ENCODE measurements around the gene MED13L.

The MED13L gene

DNA sequence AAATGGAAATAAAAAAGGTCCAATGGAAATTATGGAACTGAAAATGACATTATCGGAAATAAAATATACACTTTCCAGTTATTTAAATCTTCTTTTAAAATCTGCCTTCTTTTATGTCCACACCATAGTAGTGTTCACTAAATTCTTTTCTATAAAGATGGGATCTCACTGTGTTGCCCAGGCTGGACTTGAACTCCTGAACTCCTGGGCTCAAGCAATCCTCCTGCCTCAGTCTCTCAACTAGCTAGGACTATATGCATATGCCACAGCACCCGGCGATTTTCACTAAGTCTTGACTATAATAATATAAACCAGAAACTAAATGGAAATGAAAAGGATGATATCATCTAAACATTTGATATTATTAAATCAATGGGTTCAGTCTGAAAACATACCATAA lies 188.4 kb downstream of the MED13L start:
- no peak for DNase-seq (ENCODE audit: extremely low read depth, low read depth)
- no peak overlapping the region for H3K4me3 ChIP-seq (replicated peaks; ENCODE audit: low read depth, low read length)
- TF ChIP-seq, protein P1, sequence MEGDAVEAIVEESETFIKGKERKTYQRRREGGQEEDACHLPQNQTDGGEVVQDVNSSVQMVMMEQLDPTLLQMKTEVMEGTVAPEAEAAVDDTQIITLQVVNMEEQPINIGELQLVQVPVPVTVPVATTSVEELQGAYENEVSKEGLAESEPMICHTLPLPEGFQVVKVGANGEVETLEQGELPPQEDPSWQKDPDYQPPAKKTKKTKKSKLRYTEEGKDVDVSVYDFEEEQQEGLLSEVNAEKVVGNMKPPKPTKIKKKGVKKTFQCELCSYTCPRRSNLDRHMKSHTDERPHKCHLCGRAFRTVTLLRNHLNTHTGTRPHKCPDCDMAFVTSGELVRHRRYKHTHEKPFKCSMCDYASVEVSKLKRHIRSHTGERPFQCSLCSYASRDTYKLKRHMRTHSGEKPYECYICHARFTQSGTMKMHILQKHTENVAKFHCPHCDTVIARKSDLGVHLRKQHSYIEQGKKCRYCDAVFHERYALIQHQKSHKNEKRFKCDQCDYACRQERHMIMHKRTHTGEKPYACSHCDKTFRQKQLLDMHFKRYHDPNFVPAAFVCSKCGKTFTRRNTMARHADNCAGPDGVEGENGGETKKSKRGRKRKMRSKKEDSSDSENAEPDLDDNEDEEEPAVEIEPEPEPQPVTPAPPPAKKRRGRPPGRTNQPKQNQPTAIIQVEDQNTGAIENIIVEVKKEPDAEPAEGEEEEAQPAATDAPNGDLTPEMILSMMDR (IDR thresholded peaks at IDR 0.05; ENCODE audit: low read depth, low read length, missing control alignments), result no peak

DNA sequence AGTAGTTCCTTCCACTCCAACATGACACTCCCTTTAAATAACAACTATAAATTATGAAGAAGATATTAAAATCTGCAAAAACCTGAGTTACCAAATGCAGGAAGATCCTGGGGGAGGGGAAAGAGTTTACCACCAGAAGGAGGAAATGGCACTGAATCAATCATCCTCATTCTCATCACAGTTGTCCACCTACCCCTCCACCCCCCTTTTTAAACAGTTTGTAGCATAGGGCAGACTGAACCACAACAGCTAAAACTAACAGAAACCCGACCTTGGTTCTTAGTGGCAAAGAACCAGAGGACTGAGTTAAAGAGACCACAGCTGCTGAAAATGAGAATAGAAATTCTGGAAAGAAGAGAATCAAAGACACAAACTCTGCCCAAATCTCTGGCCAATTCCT lies 189.5 kb downstream of the MED13L start:
- TF ChIP-seq, protein P1 (IDR thresholded peaks at IDR 0.05; ENCODE audit: low read depth, low read length, missing control alignments), result no peak
- no peak for DNase-seq (ENCODE audit: extremely low read depth, low read depth)
- no peak overlapping the region for H3K4me3 ChIP-seq (replicated peaks; ENCODE audit: low read depth, low read length)

DNA sequence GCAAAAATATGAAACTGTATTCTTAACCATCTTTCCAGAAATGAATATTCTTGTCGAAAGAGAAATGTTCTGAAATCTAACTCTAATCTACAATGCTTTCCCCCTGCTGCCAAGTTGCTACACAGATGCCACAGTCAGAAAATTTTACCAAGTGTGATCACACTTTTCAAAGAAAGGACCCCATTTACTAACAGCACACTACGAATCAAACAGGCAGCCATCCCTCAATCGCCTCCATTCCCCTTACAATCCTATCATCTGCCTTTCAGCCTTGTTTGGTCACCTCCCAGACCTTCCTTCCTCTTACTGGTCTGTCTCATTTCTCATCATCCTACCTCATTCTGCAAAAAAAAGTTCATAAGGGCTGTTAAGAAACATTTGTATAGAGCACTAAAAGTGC lies 190.1 kb downstream of the MED13L start:
- TF ChIP-seq, protein P1 (IDR thresholded peaks at IDR 0.05; ENCODE audit: low read depth, low read length, missing control alignments), result no peak
- no peak for DNase-seq (ENCODE audit: extremely low read depth, low read depth)

DNA sequence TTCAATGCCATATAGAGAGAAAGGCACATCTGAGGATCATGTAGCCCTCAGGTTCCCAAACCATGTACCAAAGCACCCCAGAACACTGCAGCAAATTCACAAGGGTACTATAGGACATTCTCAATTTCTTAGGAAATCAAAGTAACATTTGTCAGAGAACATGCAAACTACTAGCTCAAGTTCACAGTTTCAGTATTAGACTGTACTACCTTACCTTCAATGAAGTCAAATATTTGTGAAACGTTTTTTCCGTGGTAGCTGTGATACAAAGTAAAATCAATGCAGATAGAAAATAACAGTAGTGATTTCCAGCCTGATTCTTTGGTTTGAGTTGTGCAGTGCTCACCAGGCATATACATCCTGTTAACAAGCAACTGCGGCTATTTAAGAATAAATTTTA lies 197.1 kb downstream of the MED13L start:
- TF ChIP-seq, protein P1 (IDR thresholded peaks at IDR 0.05; ENCODE audit: low read depth, low read length, missing control alignments), result no peak
- no peak overlapping the region for H3K4me3 ChIP-seq (replicated peaks; ENCODE audit: low read depth, low read length)
- no peak for DNase-seq (ENCODE audit: extremely low read depth, low read depth)

More for the DNA sequence above, 190.1 kb downstream of the MED13L start:
- H3K4me3 ChIP-seq (replicated peaks; ENCODE audit: low read depth, low read length), result no peak overlapping the region

DNA sequence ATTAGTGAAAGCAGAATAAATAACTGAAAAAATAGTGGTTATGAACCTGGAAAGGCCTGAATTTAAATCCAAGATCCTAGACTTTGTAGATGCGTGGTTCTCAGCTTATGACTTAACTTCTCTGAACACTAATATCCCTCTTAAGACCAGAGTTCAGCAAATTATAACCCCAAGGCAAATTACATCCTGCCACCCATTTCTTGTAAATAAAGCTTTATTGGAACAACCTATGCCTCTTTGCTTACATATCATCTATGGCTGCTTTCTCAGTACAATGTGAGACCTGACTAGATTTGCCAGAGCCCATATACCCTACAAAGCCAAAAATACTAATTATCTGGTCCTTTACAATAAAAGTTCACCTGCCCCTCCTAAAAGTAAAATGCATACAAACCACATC lies 199.1 kb downstream of the MED13L start:
- TF ChIP-seq, protein P1 (IDR thresholded peaks at IDR 0.05; ENCODE audit: low read depth, low read length, missing control alignments), result no peak
- no peak for DNase-seq (ENCODE audit: extremely low read depth, low read depth)
- H3K4me3 ChIP-seq (replicated peaks; ENCODE audit: low read depth, low read length), result no peak overlapping the region

DNA sequence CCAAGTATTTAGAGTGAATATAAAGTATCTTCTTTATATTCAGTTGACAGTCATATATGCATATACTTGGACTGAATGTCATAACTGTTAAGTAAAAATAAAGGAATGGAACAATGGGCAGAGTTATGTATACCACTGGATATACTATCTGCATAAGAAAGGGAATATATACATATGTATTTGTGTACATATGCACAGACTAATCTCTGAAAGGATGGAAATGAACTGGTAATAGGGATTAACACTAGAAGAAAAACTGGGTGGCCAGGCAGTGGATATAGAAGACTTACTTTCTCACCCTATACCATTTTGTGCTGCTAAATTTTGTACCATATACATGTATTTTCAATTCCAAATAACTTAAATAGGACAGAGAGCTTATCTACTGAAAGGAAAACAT lies 200.1 kb downstream of the MED13L start:
- no peak for DNase-seq (ENCODE audit: extremely low read depth, low read depth)
- H3K4me3 ChIP-seq (replicated peaks; ENCODE audit: low read depth, low read length), result no peak overlapping the region
- TF ChIP-seq, protein P1 (IDR thresholded peaks at IDR 0.05; ENCODE audit: low read depth, low read length, missing control alignments), result no peak

DNA sequence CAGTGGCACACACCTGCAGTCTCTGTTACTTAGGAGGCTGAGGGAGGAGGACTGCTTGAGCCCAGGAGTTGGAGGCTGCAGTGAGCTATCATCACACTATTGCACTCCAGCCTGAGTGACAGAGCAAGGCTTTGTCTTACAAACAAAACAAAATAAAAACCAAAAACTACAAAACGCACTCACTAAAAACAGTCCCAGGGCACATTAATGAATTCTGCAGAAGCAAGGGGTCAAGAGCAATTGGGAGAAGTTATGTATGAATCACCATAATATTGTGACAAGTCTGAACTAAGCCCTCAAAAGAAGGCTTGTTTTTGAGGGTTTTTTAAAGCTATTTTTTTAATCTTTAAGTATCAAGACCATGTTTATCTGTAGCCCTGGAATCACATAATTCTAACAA lies 201.1 kb downstream of the MED13L start:
- TF ChIP-seq, protein P1 (IDR thresholded peaks at IDR 0.05; ENCODE audit: low read depth, low read length, missing control alignments), result no peak
- no peak for DNase-seq (ENCODE audit: extremely low read depth, low read depth)
- H3K4me3 ChIP-seq (replicated peaks; ENCODE audit: low read depth, low read length), result no peak overlapping the region
